Keratinocyte (primary cell): ENCODE measurements around the gene GRAMD1B. TPM values are rescaled to one million over a fixed set of nuclear protein-coding genes. Genes with fewer than 3 reads are reported as not detected.

Source experiments
- DNase-seq: peaks from one replicate; pipeline ENCODE4 v3.0.0-alpha.2; 2011; ENCODE audit warnings: low read depth, missing footprints, low spot score
- FAIRE-seq: peaks from 2 replicates; lab custom pipeline; 2011; peaks lifted over from hg19 to GRCh38; lab: Jason Lieb, UNC
- H2AFZ ChIP-seq: 2 replicates; pipeline ENCODE4 v1.6.0; 2012; ENCODE audit warnings: low read length, control low read depth, inconsistent platforms; ENCODE audit not compliant: control insufficient read depth
- H3K27ac ChIP-seq: 2 replicates; pipeline ENCODE4 v1.5.1; 2011; ENCODE audit warnings: low read length; ENCODE audit not compliant: control insufficient read depth, insufficient read depth
- H3K27me3 ChIP-seq: 3 replicates; pipeline ENCODE4 v1.6.0; 2011; ENCODE audit warnings: low read length; ENCODE audit not compliant: control insufficient read depth, insufficient read depth; ENCODE audit errors: extremely low read depth
- H3K36me3 ChIP-seq, 2 experiments: 2 replicates in 1 of 2; 3 replicates in 1 of 2; pipeline ENCODE4 v1.5.1; 2011; ENCODE audit warnings: low read length in 2 of 2, mild to moderate bottlenecking in 1 of 2; ENCODE audit not compliant: control insufficient read depth in 2 of 2, insufficient read depth in 2 of 2; ENCODE audit errors: extremely low read depth in 1 of 2
- H3K4me1 ChIP-seq: 3 replicates; pipeline ENCODE4 v1.5.1; 2011; ENCODE audit warnings: low read length; ENCODE audit not compliant: control insufficient read depth, insufficient read depth; ENCODE audit errors: extremely low read depth
- H3K4me2 ChIP-seq: 3 replicates; pipeline ENCODE4 v1.6.0; 2011; ENCODE audit warnings: low read depth, low read length; ENCODE audit not compliant: control insufficient read depth, insufficient read depth; ENCODE audit errors: extremely low read depth
- H3K4me3 ChIP-seq, 3 experiments: fragments of 200-600 bp in 1 of 3; sonication (generic) in 1 of 3; 2 replicates in 2 of 3; 3 replicates in 1 of 3; pipeline ENCODE4 v1.5.1; 2011 to 2016; ENCODE audit warnings: low read length in 3 of 3, mild to moderate bottlenecking in 3 of 3, control low read depth in 2 of 3, inconsistent platforms in 1 of 3, low read depth in 1 of 3, mixed read lengths in 1 of 3, mixed run types in 1 of 3, moderate library complexity in 1 of 3; ENCODE audit not compliant: control insufficient read depth in 2 of 3, insufficient read depth in 2 of 3; ENCODE audit errors: extremely low read depth in 1 of 3
- H3K79me2 ChIP-seq: 2 replicates; pipeline ENCODE4 v1.6.0; 2012; ENCODE audit warnings: low read length; ENCODE audit not compliant: control insufficient read depth, insufficient read depth
- H3K9ac ChIP-seq: 3 replicates; pipeline ENCODE4 v1.6.0; 2011; ENCODE audit warnings: low read length; ENCODE audit not compliant: control insufficient read depth, insufficient read depth; ENCODE audit errors: extremely low read depth
- H3K9me1 ChIP-seq: 3 replicates; pipeline ENCODE4 v1.6.0; 2011; ENCODE audit warnings: low read length; ENCODE audit not compliant: control insufficient read depth, insufficient read depth; ENCODE audit errors: extremely low read depth
- H3K9me3 ChIP-seq: 2 replicates; pipeline ENCODE4 v1.5.1; 2012; ENCODE audit warnings: low read depth, low read length; ENCODE audit not compliant: control insufficient read depth
- H4K20me1 ChIP-seq: 3 replicates; pipeline ENCODE4 v1.6.0; 2011; ENCODE audit warnings: low read length; ENCODE audit not compliant: control insufficient read depth, insufficient read depth; ENCODE audit errors: extremely low read depth
- CTCF ChIP-seq, 3 experiments: IDR thresholded peaks in 1 of 3; conservative IDR thresholded peaks in 1 of 3; optimal IDR thresholded peaks in 1 of 3; 2 replicates in 2 of 3; 3 replicates in 1 of 3; pipeline versions ENCODE3 to v1.5.1; 2011; ENCODE audit warnings: low read length in 3 of 3, mild to moderate bottlenecking in 3 of 3, moderate library complexity in 2 of 3, control low read depth in 1 of 3, inconsistent platforms in 1 of 3; ENCODE audit not compliant: insufficient read depth in 2 of 3; ENCODE audit errors: extremely low read depth in 1 of 3
- EZH2 ChIP-seq: IDR thresholded peaks from one replicate; pipeline ENCODE4 v1.6.1; 2012; ENCODE audit warnings: inconsistent platforms, mild to moderate bottlenecking, low read length, moderate library complexity
- dilution Hi-C: fragments of 300-500 bp; cut with MboI; formaldehyde crosslinking; loops from one replicate; pipeline ENCODE4 v1.7.0; 2020; ENCODE audit warnings: low sequenced_read_pairs; ENCODE audit not compliant: extremely low pct_ligation_motif_present
- polyA plus RNA-seq, 5 experiments: library from polyadenylated mRNA; depleted of rRNA in 3 of 5; stranded (reverse) in 3 of 5; stranded (forward) in 1 of 5; unstranded in 1 of 5; fragments of >200 nt; gene quantifications; 1 replicate in 1 of 5; 2 replicates in 3 of 5; 3 replicates in 1 of 5; pipeline versions ENCODE4 v1.2.1 to v1.2.3, GENCODE V29; 2011 to 2012; ENCODE audit warnings: missing spikeins in 2 of 5, low read depth in 1 of 5, low replicate concordance in 1 of 5

The GRAMD1B gene
- polyA plus RNA-seq, 1 donor (not counting 4 experiments of a cell fraction or from before 2014, with no cell fraction given), result 0.04 TPM

DNA sequence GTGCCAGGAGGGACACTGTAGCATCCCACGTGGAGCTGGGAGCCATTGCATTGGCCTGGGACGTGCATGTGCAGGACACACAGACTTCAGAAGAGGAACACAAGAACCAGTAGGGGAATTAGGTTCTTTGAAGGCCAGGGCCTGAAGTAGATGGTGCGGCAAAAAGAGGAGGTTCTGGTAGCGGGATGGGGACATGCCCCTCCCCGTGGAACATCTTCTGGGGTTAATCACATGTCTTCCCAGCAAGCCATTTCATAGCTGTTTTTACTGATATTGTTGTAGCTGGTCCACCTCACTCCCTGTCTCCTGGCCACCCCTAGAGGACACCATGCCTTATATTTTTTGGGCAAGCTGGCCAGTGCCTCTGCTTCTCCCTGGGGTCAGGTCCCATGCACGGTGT, 150.1 kb downstream of the GRAMD1B start:
- no peak for FAIRE-seq
- H3K27ac ChIP-seq, result no peak overlapping the region
- no peak overlapping the region for H2AFZ ChIP-seq
- no peak overlapping the region for H3K9ac ChIP-seq
- no peaks in the 10 kb centered on the region for H4K20me1 ChIP-seq
- no peak overlapping the region for H3K4me2 ChIP-seq
- no peaks in the 10 kb centered on the region for H3K9me1 ChIP-seq
- no peak overlapping the region for H3K4me3 ChIP-seq
- no peak for DNase-seq
- dilution Hi-C loops, result no loop called here
- H3K79me2 ChIP-seq, result no peaks in the 10 kb centered on the region
- no peaks in the 10 kb centered on the region for H3K4me1 ChIP-seq
- H3K36me3 ChIP-seq, result no peaks in the 10 kb centered on the region
- peaks cover 11% of the 10 kb centered on the region for H3K27me3 ChIP-seq
- TF ChIP-seq CTCF (optimal IDR thresholded peaks at IDR 0.05 in 1 of 3, IDR thresholded peaks at IDR 0.05 in 1 of 3, conservative IDR thresholded peaks at IDR 0.05 in 1 of 3; ENCODE audit: extremely low read depth in 1 of 3, insufficient read depth in 2 of 3, low read length in 3 of 3), result no peak
- TF ChIP-seq EZH2, result no peak
- no peaks in the 10 kb centered on the region for H3K9me3 ChIP-seq

DNA sequence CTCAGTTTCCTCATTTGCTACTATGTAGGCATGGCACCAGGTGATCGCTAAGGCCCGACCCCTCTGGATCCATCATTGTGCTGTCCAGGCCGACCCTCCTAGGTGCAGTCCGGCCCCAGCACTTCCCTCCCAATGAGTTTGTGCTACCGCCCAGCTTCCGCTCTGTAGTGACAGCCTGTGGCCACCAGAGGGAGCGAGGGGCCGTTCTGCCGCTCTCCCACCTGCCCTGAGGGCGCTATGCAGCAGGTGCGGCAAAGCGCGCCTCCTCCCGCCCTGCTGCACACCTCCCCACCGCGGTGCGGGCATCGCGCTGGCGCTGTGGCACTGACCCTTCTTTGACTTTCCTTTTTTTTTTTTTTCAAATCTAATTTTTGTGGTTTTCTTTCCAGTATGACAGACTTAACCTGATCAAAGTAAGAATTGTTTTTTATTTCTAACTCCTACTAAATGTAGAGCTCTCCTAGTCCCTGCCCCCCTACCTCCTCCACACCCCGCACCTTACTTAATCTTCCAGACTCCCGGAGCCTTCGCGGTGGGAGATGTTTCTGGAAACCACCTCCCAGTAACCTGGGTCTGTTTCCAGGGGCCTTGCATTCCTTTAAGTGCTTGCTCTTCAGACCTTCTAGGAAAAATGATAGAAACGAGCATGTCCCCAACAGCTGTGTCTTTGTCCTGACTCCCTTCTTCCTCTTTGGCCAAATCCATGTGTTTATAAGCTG, 150.6 kb downstream of the GRAMD1B start:
- dilution Hi-C loops, result no loop called here
- FAIRE-seq, result no peak
- DNase-seq, result peak; percentile 11

More for the DNA sequence above, 150.6 kb downstream of the GRAMD1B start:
- no peaks in the 10 kb centered on the region for H3K79me2 ChIP-seq
- peak; percentile 92 to 99 (median 99) for TF ChIP-seq CTCF (optimal IDR thresholded peaks at IDR 0.05 in 1 of 3, IDR thresholded peaks at IDR 0.05 in 1 of 3, conservative IDR thresholded peaks at IDR 0.05 in 1 of 3; ENCODE audit: extremely low read depth in 1 of 3, insufficient read depth in 2 of 3, low read length in 3 of 3)
- TF ChIP-seq EZH2, result no peak
- H2AFZ ChIP-seq, result no peak overlapping the region
- H3K36me3 ChIP-seq, result no peaks in the 10 kb centered on the region
- H3K27me3 ChIP-seq, result peaks cover 11% of the 10 kb centered on the region
- no peak overlapping the region for H3K27ac ChIP-seq
- no peaks in the 10 kb centered on the region for H4K20me1 ChIP-seq
- H3K4me1 ChIP-seq, result no peaks in the 10 kb centered on the region
- no peaks in the 10 kb centered on the region for H3K9me3 ChIP-seq
- no peak overlapping the region for H3K4me2 ChIP-seq
- H3K9ac ChIP-seq, result no peak overlapping the region
- no peak overlapping the region for H3K4me3 ChIP-seq
- no peaks in the 10 kb centered on the region for H3K9me1 ChIP-seq
